HG03060 (cell line): Measurements from ENCODE around the gene PCDH1.
"Not testable (repeated sequence)": the region's sequence is repeated elsewhere in the genome, so short reads cannot be mapped to it uniquely, and the experiment has no call there.

Source experiments
- ATAC-seq: cut with Tn5 transposase; IDR thresholded peaks from one replicate; pipeline ENCODE4 v1.9.1; 2021; ENCODE audit warnings: low read depth, moderate number of reproducible peaks; ENCODE audit not compliant: unreplicated experiment

Gene PCDH1

DNA sequence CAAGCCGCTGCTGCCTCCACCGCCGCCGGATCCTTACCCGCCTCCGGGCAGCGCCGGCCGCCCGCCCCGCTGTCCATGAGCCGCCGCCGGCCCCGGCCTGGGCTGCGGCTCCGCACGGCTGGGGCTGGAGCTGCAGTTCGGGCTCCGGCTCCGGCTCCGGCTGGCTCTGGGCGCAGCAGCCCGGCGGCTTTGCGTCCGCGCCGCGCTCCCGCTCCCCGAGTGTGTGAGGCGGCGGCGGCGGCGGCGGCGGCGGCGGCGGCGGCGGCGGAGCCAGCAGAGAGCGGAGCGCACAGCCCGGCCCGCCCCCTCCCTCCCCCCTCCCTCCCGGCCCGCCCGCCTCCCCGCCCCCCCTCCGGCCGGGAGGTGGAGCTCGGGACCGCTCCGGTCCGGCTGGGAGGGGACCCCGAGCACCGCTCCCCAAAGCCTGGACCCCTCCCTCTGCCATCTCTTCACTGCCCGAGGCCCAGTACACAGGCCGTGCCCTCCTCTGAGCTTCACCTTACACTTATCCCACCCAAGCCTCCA lies at the start of gene PCDH1:
Gene PCDH1, minus strand, starts transcription at position 225 of the 525 bp plus-strand sequence. Its CDS starts 148 bp downstream, at position 77.
- no peak for ATAC-seq

DNA sequence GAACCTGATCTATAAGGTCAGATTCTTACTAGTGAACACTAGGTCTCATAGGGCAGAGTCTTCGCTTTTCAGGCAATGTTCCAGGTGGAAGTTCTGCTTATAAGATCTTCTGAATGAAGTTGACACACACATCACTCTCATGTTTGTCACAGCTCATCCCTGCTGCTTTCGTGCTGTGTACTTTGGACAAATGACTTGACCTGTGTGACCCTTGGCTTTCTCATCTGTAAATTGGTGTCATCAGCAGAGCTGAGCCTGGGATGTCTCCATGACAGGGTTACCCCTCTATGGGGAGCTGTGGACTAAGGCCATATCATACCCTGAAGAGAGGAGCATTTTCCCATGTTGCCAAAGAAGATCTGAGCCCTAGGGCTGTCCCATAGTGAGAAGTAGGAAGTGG lies 48.2 kb upstream of the PCDH1 start:
- no peak for ATAC-seq

DNA sequence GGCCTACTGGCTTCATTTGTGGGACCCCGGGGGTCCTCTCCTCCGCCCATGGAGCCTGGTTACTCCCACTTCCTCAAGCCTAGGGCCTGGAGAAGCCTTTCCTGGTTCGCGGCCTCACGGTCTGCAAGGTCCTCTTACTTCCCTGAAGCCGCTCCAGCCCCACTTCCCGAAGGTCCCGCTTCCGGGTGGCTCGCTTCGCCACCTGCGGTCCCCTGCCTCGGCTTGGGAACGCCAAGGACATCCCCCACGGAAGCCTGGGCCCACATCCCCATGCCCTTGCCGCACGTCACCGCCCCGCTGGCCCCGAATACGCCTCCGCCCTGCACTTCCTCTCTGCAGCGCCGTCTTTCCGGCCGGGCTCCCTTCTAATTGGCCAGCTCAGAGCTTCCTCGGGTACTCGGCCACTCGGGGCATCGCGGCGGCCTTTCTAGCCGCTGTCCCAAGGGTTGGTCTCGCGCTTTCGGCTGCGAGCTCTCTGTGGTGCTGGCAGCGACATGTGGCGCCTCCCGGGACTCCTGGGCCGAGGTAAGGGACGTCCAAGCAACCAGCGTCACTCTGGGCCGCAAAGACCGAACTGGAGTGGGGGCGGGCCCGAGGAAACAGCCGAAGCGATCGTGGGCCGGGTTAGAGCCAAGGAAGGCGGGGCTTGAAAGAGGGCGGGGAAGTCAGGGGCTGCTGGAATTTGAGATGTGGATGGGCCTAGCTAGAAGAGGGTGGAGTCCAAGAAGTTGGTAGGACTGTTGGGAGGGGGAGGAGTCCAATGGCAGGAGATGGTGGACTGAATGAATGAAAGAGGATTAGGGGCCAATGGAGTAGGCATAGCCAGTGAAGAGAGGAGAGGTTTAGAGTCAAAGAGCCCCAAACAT lies 45.5 kb upstream of the PCDH1 start, which contains the start of gene DELE1:
Gene DELE1, plus strand, starts transcription at position 424 of the 866 bp plus-strand sequence. Its CDS starts 71 bp downstream, at position 495.
- peak; percentile 87 for ATAC-seq

DNA sequence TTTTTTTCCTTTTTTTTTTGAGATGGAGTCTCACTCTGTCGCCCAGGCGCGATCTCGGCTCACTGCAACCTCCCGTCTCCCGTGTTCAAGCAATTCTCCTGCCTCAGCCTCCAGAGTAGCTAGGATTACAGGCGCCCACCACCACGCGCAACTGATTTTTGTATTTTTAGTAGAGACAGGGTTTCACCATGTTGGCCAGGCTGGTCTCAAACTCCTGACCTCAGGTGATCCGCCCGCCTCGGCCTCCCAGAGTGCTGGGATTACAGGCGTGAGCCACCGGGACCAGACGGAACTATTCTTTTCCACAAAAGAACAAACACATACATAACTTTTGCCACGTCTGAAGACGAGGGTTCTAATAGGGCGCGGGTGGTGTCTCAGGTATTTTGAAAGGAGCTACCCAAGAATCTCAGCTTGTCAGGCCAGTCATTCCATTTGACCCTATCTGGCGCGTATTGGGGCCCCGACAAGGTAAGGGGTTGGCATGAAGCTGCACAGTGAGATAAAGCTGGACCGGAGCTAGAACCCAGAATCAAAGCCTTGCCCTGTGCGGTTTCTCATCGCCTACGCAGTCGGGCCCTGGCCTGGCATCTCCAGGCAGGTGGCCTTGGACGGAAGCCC lies 44.7 kb upstream of the PCDH1 start:
- ATAC-seq, result not testable (repeated sequence)

DNA sequence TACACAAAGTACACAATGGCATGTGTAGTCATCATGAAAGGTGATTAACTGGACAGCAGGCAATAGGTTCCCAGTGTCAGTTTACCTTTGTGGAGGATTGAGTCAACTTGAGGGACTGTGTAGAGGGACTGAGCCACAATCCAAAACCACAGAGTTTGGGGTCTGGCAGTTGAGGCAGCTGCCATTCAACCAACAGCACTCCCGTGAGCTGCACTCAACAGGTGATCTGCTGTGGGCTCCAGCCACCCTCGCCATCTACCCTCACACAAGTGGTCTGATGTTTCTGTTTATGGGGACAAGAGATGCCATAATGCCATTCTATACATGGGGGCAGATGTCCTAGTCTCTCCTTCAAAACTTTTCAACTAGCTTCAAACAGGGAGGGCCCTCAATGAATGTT lies 42.6 kb upstream of the PCDH1 start:
- ATAC-seq, result no peak

DNA sequence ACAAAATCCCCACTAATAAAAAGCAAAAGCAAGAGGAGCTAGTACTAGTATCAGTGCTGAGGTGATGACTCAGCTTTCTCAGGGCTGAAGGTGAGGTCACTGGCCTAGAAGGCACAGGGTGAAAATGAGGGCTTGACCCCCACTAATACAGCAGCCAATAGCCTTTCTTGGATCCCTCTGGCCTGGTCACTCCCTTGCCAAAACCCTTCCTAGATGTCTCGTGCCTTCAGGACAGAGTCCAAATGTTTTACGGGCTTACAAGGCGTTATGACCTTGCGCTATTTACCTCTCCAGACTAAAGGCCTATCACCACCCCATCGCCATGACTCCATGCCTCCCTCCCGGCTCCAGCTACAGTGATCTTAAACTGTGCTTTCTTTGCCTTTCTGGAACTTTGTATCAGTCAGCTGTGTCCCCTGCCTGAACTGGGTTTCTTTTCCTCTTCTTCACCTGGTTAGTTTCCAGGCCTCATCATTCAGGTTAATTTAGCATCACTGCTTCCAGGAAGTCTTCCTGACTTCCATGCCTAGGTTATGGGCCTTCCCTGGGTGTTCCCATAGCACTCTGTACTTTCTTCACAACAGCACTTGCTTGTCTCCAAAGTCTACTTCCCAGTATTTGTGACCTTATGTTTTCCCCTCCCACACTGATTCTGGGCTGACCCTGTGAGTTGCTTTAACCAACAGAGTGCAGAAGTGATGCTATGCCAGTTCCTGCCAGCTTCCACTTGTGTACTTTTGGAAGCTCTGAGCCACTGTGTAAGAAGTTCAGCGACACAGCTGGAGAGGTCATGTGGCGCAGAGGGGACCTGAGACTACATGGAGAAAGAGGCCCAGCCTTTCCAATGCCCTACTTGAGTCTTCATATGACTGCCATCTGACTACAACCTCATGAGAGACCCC lies 41.3 kb upstream of the PCDH1 start:
- no peak for ATAC-seq

DNA sequence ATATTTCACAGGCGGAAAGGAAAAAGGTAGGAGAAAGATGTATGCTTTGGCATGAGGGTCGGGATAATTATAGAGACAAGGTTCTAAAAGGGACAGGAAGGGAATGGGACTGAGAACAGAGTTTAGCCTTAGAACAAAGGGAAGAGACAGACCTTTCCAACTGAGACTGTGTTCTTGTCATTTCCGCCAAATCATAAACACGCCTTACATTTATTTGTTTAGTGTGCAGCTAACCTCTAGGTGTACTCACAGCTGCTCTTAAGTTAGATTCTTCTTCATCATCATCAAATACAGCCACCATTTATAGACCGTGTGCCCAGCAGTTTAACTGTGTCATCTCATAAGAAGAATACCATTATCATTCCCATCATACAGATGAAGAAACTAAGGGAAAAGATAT lies 39.5 kb upstream of the PCDH1 start:
- ATAC-seq, result no peak

DNA sequence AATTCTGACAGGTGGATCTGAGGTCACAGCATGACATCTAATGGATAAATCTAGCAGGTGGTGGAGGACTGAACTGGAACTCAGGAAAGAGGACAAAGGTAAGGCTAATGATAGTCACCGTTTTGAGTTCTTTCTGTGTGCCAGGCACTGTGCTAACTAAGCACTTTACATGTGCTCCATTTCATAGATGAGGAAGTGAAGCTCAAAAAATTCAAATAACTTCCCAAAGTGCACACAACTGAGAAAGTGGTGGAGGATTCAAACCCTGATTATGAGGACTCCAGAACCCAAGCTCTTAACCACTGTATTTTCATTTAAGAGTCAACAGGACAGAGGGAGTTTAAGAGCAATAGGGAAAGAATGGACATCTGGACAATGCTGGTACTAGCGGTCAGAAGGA lies 38.3 kb upstream of the PCDH1 start:
- no peak for ATAC-seq

DNA sequence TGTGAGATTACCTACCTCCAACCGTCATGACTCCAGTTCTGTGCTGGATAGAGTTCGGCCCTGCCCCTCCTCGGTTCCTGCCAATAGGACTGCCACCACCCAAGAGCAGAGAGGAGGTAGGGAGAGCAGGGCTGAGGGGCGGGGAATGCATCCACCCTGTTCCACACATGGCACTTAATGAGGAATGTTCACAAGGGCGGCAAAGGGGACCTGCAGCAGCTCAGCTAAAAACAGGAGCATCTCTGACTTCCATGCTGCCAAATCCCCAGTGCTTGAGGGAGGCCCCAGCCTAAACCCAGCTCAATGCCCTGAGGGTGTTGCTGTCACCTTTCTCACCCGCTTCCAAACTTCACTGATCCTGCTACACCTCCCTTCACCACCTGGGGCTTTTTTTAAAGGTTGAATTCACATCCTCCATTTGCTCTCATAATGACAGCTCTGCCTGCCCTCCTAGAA lies 37.7 kb upstream of the PCDH1 start:
- no peak for ATAC-seq

DNA sequence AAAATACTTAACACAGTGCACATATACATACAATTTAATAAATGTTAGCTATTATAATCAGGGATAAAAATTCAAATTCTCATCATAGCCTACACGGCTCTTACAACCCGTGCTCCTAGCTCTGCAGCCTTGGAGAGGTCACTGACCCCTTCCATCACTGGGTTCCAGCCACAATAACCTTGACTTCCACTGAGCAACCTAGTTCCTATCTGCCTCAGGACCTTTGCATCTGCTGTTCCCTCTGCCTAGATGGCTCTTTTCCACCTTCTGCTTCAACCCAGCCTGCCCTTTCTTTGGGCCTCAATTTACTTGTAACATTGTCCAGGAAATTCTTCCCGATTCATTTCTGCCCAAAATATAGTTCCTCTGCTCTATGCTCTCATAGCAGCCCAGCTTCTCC lies 36.6 kb upstream of the PCDH1 start:
- ATAC-seq, result no peak

DNA sequence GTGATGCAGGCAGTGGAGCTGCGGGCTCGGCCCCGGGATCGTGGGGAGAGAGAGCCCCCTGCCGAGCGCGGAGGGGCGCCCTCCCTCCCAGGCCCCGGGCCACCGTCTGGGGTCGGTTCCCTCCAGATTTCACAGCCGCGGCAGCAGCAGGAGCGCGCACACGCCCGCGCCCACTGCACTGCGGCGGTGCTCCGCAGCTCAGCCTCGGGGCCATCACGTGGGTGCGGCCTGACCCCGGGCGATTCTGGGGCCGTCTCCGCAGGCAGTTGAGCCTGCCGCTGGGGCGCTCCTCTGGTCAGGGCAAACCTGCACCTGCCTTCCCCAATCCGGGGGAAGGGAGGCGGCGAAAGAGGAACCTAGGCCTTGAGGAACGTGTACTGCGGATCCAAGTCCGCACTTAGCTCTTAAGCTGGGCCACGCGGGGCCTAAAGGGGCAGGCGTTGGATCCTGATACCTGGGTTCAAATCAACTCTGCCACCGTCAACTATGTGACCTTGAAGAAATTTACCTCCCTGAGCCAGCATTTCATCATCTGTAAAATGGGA lies 36.1 kb upstream of the PCDH1 start:
- ATAC-seq, result no peak

DNA sequence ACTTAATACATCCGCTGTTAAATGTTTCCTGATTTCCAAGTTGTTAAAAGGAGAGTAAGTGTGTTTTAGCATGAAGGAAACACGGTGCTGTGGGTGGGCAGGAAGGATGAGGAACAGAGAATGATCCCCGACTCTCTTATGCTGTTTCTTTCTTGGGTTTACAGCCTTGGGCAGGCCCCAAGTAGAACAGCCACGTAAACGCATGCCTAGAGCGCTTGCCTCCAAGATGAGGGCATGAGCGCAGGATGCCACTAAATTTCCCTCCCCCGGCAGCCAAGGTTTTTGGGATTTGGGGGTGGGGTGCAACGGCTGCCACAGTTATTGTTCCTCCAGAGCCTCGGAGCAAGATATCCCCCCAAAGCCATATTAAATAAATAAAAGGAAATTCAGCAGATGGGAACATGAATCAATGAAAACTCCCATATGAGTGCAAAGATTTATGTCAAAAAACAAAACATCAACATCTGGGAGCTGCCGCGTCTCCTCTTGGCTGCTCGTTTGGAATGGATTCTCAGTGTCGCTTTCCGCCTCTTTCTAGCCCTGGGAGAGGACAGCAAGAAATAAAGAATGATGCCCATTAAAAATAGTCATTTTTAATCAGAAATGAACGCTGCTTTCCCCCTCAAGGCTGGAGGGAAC lies 35.5 kb upstream of the PCDH1 start:
- ATAC-seq, result no peak

DNA sequence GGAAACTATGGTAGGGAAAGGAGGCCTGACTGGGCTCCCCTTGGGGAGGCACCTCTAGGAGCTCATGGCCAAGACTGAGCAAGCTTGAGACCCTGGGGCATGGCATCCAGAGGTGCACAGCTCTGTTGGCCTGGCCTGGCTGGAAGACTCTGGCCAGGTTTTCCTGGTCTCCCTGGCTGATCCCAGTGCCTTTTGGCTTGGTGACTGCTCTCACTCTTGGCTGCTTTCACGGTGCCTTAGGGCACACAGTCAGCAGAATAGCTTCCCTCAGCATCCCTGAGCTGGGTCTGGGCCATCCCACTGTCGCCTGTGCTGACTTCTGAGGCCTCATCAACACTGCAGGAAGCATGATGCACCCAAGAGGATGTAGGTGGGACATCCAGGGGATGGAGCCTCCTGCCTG lies 32.1 kb upstream of the PCDH1 start:
- no peak for ATAC-seq

DNA sequence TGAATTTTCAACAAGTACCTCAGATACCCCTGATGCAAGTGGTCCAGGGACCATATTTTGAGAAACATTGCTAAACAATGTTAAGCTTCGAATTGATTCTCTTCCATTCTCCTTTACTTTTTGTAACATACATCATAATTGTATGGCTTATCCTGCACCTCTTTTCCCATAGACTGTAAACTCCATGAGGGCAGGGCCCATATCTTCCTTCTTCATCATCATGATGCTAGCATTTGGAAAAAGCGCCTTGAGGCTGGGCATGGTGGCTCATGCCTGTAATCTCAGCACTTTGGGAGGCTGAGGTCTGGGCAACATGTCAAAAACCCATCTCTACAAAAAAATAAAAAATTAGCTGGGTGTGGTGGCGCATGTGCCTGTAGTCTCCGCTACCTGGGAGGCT lies 31.0 kb upstream of the PCDH1 start:
- ATAC-seq, result no peak

DNA sequence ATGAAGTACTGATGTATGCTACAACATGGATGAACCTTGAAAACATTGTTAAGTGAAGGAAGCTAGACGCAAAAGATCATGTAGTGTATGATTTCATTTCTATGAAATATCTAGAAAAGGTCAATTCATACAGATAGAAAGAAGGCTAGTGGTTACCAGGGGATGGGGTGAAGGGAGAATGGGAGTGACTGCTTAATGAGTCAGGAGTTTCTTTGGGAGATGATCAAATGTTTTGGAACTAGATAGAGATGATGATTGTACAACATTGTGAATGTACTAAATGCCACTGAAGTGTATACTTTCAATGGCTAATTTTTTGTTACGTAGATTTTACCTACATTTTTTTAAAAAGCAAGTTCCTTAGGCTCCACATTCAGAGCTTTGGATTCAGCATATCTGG lies 30.6 kb upstream of the PCDH1 start:
- no peak for ATAC-seq

DNA sequence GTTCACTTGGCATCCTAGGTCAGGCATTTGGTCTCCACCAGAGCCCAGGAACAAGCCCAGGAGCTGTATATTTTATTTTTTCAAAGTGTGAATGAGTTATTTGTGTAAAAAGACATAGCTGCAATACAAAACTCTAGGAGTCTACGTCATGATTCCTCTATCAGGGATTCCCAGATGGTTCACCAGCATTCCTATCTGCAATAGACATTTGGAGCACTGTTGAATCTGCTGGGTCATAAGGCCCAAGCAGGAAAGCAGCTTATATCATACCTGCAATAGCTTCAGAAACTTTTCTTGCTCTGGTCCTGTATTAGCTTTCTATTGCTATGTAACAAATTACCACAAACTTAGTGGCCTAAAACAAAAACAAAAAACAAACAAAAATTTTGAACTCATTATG lies 28.8 kb upstream of the PCDH1 start:
- no peak for ATAC-seq

DNA sequence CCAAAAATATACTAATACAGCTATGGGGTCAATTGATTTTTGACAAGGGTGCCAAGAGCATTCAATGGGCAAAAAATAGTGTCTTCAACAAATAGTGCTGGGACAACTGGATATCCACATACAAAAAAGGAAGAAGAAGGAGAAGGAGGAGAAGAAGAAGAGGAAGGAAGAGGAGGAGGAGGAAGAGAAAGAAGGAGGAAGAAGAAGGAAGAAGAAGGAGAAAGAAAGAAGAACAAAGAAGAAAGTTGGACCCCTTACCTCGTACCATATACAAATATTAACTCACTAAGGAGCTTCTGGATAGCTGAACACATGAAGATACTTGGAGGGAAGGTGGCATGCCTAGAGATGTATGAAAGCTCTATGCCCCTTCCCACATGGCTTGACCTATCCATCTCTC lies 28.3 kb upstream of the PCDH1 start:
- no peak for ATAC-seq

DNA sequence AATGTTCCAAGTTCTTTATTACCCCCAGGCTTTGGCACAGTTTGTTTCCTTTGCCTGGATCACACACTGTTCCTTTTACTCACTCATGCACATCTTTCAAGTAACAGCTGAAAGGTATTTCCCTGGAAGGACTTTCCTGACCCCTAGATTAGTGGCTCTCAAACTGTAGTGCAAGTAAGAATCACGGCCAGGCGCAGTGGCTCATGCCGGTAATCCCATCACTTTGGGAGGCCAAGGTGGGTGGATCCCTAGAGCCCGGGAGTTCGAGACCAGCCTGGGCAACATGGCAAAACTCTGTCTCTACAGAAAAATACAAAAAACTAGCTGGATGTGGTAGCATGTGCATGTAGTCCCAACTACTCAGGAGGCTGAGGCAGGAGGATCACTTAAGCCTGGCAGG lies 26.3 kb upstream of the PCDH1 start:
- no peak for ATAC-seq

DNA sequence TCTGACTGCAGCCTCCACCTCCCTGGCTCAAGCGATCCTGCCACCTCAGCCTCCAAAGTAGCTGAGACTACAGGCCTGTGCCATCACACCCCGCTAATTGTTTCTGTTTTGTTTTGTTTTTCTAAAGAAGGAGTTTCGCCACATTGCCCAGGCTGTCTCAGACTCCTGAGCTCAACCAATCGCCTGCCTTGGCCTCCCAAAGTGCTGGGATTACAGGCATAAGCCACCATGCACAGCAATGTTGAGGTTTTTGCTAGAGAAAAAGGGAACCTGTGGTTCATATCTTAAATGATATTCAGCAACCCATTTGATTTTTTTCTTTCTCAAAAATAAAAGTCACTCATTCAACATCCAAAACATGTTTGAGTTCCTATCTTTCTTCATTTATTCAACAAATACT lies 25.1 kb upstream of the PCDH1 start:
- ATAC-seq, result no peak
